ENCODE results near the gene CHD9. TPM values are rescaled to one million over a fixed set of nuclear protein-coding genes. Genes with fewer than 3 reads are reported as not detected.

The CHD9 gene
- total RNA-seq, 1 experiment from 2014 or later: 18.9 TPM

GRCh38 chr16:53211253-53211652 lies 156.5 kb downstream of the CHD9 start:
- TF ChIP-seq POLR2A (IDR thresholded peaks at IDR 0.05; ENCODE audit: borderline replicate concordance, extremely low read depth, insufficient read depth, insufficient read length) (no peak), SP1 (IDR thresholded peaks at IDR 0.05; ENCODE audit: low read depth) (no peak), CTCF (IDR thresholded peaks at IDR 0.05 in 2 of 3, conservative IDR thresholded peaks at IDR 0.05 in 1 of 3; ENCODE audit: borderline replicate concordance in 1 of 3, insufficient read depth in 1 of 3, low read depth in 2 of 3, low read length in 2 of 3) (no peak), SIN3A (IDR thresholded peaks at IDR 0.05; ENCODE audit: low read depth) (no peak), ELF1 (IDR thresholded peaks at IDR 0.05; ENCODE audit: borderline replicate concordance, low read depth) (no peak), SRF (IDR thresholded peaks at IDR 0.05; ENCODE audit: low read depth) (no peak), EGR1 (IDR thresholded peaks at IDR 0.05; ENCODE audit: low read depth) (no peak), ZBTB33 (IDR thresholded peaks at IDR 0.05; ENCODE audit: extremely low read depth, insufficient replicate concordance, low read length) (no peak), TCF7L2 (IDR thresholded peaks at IDR 0.05; ENCODE audit: borderline replicate concordance, extremely low read depth, insufficient read depth, insufficient read length) (no peak), EZH2phosphoT487 (IDR thresholded peaks at IDR 0.05; ENCODE audit: borderline replicate concordance) (no peak), ATF3 (IDR thresholded peaks at IDR 0.05) (no peak), YY1 (IDR thresholded peaks at IDR 0.05; ENCODE audit: extremely low read depth, insufficient replicate concordance, low read depth, low read length) (no peak), ZNF274 (IDR thresholded peaks at IDR 0.05; ENCODE audit: low read depth, low read length) (no peak), EZH2 (IDR thresholded peaks at IDR 0.05) (no peak), ZFX (IDR thresholded peaks at IDR 0.05) (no peak), JUND (IDR thresholded peaks at IDR 0.05) (no peak), FOSL1 (IDR thresholded peaks at IDR 0.05; ENCODE audit: low read depth) (no peak), CEBPB (IDR thresholded peaks at IDR 0.05; ENCODE audit: low read depth) (no peak)
- Histone ChIP-seq H3K4me3 (replicated peaks in 1 of 2; ENCODE audit: low read depth in 1 of 2, low read length in 2 of 2) (no peak overlapping the region), H3K9me2 (ENCODE audit: insufficient read depth) (no peaks in the 10 kb centered on the region), H4K20me1 (ENCODE audit: insufficient read depth) (no peaks in the 10 kb centered on the region), H3K27me3 (ENCODE audit: insufficient read depth, low read length) (no peaks in the 10 kb centered on the region), H3K4me1 (ENCODE audit: control insufficient read depth in 1 of 2, insufficient read depth in 2 of 2, low read length in 2 of 2) (peaks cover 0 to 7% of the 10 kb centered on the region in 2 experiments; a peak in 1 of 4 replicates), H3K79me2 (ENCODE audit: insufficient read depth, low read length) (peaks cover 5% of the 10 kb centered on the region; the same call in 1 of the 2 replicates), H3K9ac (ENCODE audit: low read length) (no peak overlapping the region), H3K36me3 (ENCODE audit: control insufficient read depth in 1 of 2, insufficient read depth in 2 of 2, low read length in 2 of 2) (peaks cover 0 to 2% of the 10 kb centered on the region in 2 experiments; a peak in 1 of 4 replicates), H3K27ac (ENCODE audit: low read depth, low read length) (no peak overlapping the region), H2AFZ (ENCODE audit: low read depth, low read length, poor library complexity, severe bottlenecking) (no peak overlapping the region), H3K4me2 (ENCODE audit: low read length) (no peak overlapping the region), H3K9me3 (ENCODE audit: control insufficient read depth in 1 of 2, insufficient read depth in 1 of 2, low read depth in 1 of 2, low read length in 2 of 2) (no peaks in the 10 kb centered on the region)
- CTCF ChIA-PET: no interaction called here
- ATAC-seq (no peak), DNase-seq (ENCODE audit: low read depth, low spot score) (no peak)
- POLR2A ChIA-PET: no interaction called here
- intact Hi-C loops (cut with micrococcal nuclease): no loop called here
- RAD21 ChIA-PET (ENCODE audit: low non-redundant PET in 1 of 2, low total read pairs in 2 of 2, uncharacterized antibody in 2 of 2, unreplicated experiment in 2 of 2): no interaction called here
- no TSS peak for BruUV-seq (replicated peaks)

All from HCT116 (cell line).